GM12875 (cell line): Measurements from ENCODE around the gene MOCS3.

Experiments
- H3K4me3 ChIP-seq: one replicate; pipeline ENCODE4 v1.5.1; 2011; ENCODE audit warnings: low read depth, low read length, control low read depth
- TF ChIP-seq, protein P1 (sequence below): IDR thresholded peaks from 2 replicates; pipeline ENCODE4 v1.5.1; 2011; ENCODE audit warnings: low read depth, mild to moderate bottlenecking, control low read depth, inconsistent platforms, low read length, moderate library complexity, borderline replicate concordance; ENCODE audit not compliant: insufficient read depth

The MOCS3 gene

DNA sequence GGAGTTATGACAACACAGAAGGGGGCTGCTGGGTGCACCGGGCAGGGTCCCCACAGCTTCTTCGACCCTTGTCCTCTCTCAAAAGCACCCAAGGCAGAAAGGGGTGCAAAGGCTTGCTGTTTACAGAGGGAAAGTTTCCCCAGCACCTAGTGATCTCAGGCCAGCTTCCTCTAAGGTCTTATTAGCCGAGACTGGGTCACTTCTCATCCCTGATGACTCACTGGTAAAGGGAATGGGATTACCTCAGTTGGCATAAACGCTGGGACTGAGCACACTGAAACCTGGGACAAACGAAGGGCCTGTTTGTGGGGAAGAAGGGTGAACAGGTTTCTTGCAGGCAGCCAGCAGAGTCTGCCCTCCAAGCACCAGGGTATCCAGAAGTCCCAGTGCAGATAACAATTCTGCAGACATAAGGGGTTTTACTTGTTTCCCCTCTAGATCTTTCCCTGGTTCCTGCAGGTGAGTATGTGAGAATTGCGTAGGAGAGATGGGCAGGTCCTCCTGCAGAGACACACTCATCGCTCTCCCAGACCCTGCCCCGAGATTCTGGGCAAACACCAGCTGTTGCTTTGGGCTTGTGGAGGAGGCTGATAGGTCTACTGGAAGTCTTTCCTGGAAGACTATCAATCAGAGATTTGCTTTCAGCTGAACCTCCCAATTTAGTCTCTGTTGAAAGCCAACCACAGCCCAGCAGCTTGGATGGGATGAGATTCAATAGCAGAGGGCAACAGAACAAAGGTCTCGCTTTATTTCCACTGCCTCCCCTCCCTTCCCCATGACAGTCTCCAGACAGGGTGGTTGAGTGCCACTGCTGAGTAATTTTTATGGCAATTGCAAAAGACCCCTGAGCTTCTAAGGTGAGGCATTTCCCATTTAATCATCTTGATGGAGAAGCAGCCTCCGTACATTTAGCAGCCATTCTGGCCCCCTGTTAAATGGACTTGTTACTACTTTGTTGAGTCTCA is 38.6 kb downstream of the MOCS3 start:
- TF ChIP-seq, protein P1, sequence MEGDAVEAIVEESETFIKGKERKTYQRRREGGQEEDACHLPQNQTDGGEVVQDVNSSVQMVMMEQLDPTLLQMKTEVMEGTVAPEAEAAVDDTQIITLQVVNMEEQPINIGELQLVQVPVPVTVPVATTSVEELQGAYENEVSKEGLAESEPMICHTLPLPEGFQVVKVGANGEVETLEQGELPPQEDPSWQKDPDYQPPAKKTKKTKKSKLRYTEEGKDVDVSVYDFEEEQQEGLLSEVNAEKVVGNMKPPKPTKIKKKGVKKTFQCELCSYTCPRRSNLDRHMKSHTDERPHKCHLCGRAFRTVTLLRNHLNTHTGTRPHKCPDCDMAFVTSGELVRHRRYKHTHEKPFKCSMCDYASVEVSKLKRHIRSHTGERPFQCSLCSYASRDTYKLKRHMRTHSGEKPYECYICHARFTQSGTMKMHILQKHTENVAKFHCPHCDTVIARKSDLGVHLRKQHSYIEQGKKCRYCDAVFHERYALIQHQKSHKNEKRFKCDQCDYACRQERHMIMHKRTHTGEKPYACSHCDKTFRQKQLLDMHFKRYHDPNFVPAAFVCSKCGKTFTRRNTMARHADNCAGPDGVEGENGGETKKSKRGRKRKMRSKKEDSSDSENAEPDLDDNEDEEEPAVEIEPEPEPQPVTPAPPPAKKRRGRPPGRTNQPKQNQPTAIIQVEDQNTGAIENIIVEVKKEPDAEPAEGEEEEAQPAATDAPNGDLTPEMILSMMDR = no peak
- no peak overlapping the region for H3K4me3 ChIP-seq

DNA sequence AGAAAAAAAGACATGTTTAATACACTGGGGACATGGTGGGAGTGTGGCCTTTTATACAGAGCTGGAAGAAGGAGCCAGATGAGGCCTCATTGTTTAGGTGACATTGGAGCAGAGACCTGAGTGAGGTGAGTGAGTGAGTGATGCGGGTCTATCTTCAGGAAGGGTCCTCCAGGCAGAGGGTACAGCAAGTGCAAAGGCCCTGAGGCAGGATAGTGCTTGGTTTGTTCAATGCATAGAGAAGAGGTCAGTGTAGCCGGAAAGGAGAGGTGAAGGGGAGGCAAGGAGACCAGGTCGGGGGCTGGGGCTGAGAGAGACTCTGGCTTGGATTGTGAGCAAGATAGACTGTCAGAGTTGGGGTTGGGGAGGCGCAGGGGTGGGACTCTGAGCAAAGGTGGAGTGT is 40.7 kb downstream of the MOCS3 start:
- TF ChIP-seq, protein P1 = no peak
- no peak overlapping the region for H3K4me3 ChIP-seq

DNA sequence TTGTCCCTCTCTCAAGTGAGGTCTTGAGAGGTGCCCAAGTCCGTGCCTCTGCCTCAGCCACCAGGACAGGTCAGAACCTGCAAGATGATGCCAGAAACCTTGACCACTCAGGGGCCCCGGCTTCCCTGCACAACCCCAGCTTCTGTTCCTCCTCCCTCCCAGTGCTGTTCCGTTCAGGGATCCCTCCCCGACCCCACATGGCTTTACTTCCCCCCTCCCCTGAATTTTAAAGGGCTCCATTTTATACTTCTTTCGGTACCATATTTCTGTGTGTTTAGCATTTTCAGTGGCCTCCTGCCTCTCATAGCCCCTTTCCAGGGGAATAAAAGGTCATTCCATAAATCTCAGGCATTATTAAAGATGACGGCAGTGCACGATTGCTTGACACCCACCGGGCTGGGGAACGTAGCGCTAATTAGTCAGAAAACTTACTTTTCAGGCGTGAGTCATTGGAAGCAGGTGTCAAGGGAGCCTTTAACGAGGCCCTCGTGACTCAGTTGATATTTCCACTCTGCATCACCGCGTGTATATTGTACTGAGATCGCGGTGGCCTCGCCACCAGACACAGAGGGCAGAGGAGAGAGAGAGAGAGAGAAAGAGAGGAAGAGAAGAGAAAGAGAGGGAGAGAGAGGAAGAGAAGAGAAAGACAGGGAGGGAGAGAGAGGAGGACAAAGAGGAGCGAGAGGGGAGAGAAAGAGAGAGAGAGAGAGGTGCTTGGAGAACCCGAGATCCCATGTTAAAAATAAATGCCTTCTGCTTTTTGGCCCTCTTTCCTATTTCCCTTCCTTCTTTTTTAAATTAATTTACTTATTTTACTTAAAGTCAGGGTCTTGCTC is 43.0 kb downstream of the MOCS3 start:
- no peak overlapping the region for H3K4me3 ChIP-seq
- TF ChIP-seq, protein P1 = no peak

DNA sequence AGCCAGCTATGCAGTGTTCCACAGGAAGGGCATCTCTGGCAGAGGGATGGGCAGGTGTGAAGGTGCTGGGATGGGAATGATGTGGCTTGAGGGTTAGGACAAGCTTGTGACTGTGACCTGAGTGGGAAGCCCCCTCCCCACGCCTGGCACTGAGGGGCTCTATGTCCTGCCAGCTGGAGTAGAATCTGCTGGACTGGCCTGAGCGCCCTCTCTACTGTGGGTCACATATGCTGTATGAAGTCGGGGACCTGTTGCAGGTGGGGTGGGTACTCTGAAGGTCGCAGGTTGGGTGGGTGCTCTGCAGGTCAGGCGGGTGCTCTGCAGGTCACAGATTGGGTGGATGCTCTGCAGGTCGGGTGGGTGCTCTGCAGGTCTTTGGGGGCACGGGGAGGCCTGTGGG is 44.0 kb downstream of the MOCS3 start:
- H3K4me3 ChIP-seq = no peak overlapping the region
- TF ChIP-seq, protein P1 = no peak

DNA sequence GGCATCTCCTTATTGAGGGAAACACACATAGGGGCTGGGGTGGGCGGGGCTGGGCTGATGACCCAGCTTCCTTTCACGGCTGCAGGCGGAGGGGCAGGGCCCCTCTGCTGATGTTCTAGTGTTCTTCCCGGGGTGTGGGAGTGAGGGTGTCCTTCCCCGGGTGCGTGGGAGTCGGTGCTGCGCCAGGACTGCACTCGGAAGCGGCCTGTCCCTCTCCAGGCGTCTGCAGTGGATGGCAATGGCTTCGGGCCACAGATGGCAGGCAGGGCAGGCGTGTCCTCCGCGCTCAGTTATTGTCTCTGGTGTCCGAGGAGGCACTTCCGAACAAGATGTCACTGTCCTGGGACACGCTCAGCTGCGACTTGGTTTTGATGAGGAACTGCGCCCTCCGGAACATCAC is 45.1 kb downstream of the MOCS3 start:
- TF ChIP-seq, protein P1 = no peak

DNA sequence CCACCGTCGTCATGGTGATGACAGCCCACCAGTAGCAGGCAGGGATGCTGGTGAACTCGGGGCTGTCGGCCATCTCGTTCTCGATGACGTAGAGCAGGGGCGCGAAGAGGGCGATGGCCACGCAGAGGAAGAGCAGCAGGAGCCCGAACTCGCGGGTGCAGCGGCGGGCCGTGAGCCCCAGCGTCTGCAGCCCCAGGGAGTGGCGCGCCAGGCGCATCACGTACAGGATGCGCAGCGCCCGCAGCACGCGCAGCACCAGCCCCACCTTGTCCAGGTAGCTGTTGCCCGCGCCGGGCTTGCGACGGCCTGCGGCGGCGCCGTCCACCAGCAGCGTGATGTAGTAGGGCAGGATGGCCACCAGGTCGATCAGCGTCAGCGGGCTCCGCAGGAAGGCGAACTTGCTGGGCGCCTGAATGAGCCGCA is 45.7 kb downstream of the MOCS3 start:
- H3K4me3 ChIP-seq = no peak overlapping the region
- TF ChIP-seq, protein P1 = no peak

More for the DNA sequence above, 45.1 kb downstream of the MOCS3 start:
- H3K4me3 ChIP-seq = no peak overlapping the region
